Activated T-helper 17 cell treated with anti-CD3 and anti-CD28 coated beads, Interleukin-2, amount 50 U/mL, for 72 hours (primary cell): Measurements from ENCODE around the gene SEPTIN5. TPM values are rescaled to one million over a fixed set of nuclear protein-coding genes. Genes with fewer than 3 reads are reported as not detected.

Experiments used
- ATAC-seq: fragments of 150-1000 bp; cut with Tn5 transposase; replicated peaks from 2 replicates; pipeline ENCODE4 v1.10.0; 2021; ENCODE audit warnings: mild to moderate bottlenecking, moderate library complexity
- H3K27ac Mint-ChIP-seq: one replicate; pipeline ENCODE4 v1.8.0; 2022; ENCODE audit warnings: mixed read lengths
- H3K27me3 Mint-ChIP-seq: one replicate; pipeline ENCODE4 v1.8.0; 2022; ENCODE audit warnings: mixed read lengths
- H3K36me3 Mint-ChIP-seq: one replicate; pipeline ENCODE4 v1.8.0; 2022; ENCODE audit warnings: low read depth, mild to moderate bottlenecking, mixed read lengths
- H3K4me1 Mint-ChIP-seq: one replicate; pipeline ENCODE4 v1.8.0; 2022; ENCODE audit warnings: mixed read lengths
- H3K4me3 Mint-ChIP-seq: one replicate; pipeline ENCODE4 v1.8.0; 2022; ENCODE audit warnings: mild to moderate bottlenecking, mixed read lengths
- H3K9me3 Mint-ChIP-seq: one replicate; pipeline ENCODE4 v1.8.0; 2022; ENCODE audit warnings: mixed read lengths
- total RNA-seq, 2 donors: library from RNA; stranded (reverse); gene quantifications; one replicate each; pipeline ENCODE4 v1.2.3, GENCODE V29; 2022

The SEPTIN5 gene
- total RNA-seq, 2 donors from 2014 or later, result 0.41 to 0.42 TPM

- Mint-ChIP-seq H3K4me3 (no peak overlapping the region), H3K36me3 (no peaks in the 10 kb centered on the region), H3K27ac (no peak overlapping the region), H3K27me3 (peaks cover 8% of the 10 kb centered on the region), H3K4me1 (no peaks in the 10 kb centered on the region), H3K9me3 (no peaks in the 10 kb centered on the region)
- no peak for ATAC-seq
These were observed 34.8 kb downstream of the SEPTIN5 start for GRCh38 chr22:19748991-19749664.

- no peak for ATAC-seq
- Mint-ChIP-seq H3K27me3 (peaks cover 12% of the 10 kb centered on the region), H3K4me1 (no peaks in the 10 kb centered on the region), H3K36me3 (no peaks in the 10 kb centered on the region), H3K4me3 (no peak overlapping the region), H3K27ac (no peak overlapping the region), H3K9me3 (no peaks in the 10 kb centered on the region)
These were observed 35.6 kb downstream of the SEPTIN5 start for GRCh38 chr22:19749876-19750275.

GRCh38 chr22:19750507-19751490 lies 36.5 kb downstream of the SEPTIN5 start:
- no peaks in the 10 kb centered on the region for H3K4me1 Mint-ChIP-seq
- no peak for ATAC-seq
- H3K36me3 Mint-ChIP-seq, result no peaks in the 10 kb centered on the region
- no peak overlapping the region for H3K4me3 Mint-ChIP-seq
- no peak overlapping the region for H3K27ac Mint-ChIP-seq
- H3K27me3 Mint-ChIP-seq, result peaks cover 14% of the 10 kb centered on the region
- no peaks in the 10 kb centered on the region for H3K9me3 Mint-ChIP-seq

- Mint-ChIP-seq H3K4me3 (no peak overlapping the region), H3K27ac (no peak overlapping the region), H3K4me1 (no peaks in the 10 kb centered on the region), H3K9me3 (no peaks in the 10 kb centered on the region), H3K27me3 (peaks cover 20% of the 10 kb centered on the region), H3K36me3 (no peaks in the 10 kb centered on the region)
- ATAC-seq, result no peak
These were observed 37.4 kb downstream of the SEPTIN5 start for GRCh38 chr22:19751497-19752245.

GRCh38 chr22:19753090-19753842 lies 39.0 kb downstream of the SEPTIN5 start:
- H3K9me3 Mint-ChIP-seq, result no peaks in the 10 kb centered on the region
- no peak overlapping the region for H3K4me3 Mint-ChIP-seq
- H3K27ac Mint-ChIP-seq, result no peak overlapping the region
- peaks cover 31% of the 10 kb centered on the region for H3K27me3 Mint-ChIP-seq
- no peaks in the 10 kb centered on the region for H3K4me1 Mint-ChIP-seq
- no peak for ATAC-seq
- H3K36me3 Mint-ChIP-seq, result no peaks in the 10 kb centered on the region

- Mint-ChIP-seq H3K4me1 (no peaks in the 10 kb centered on the region), H3K36me3 (no peaks in the 10 kb centered on the region), H3K9me3 (no peaks in the 10 kb centered on the region), H3K27me3 (peaks cover 31% of the 10 kb centered on the region), H3K4me3 (no peak overlapping the region), H3K27ac (no peak overlapping the region)
- no peak for ATAC-seq
These were observed 39.8 kb downstream of the SEPTIN5 start for GRCh38 chr22:19753996-19754700.

- peaks cover 4% of the 10 kb centered on the region for H3K4me1 Mint-ChIP-seq
- peaks cover 35% of the 10 kb centered on the region for H3K27me3 Mint-ChIP-seq
- H3K9me3 Mint-ChIP-seq, result no peaks in the 10 kb centered on the region
- peaks cover 2% of the 10 kb centered on the region for H3K36me3 Mint-ChIP-seq
- no peak for ATAC-seq
- no peak overlapping the region for H3K27ac Mint-ChIP-seq
- H3K4me3 Mint-ChIP-seq, result no peak overlapping the region
These were observed 40.4 kb downstream of the SEPTIN5 start for GRCh38 chr22:19754701-19755144.

GRCh38 chr22:19755145-19755710 lies 40.9 kb downstream of the SEPTIN5 start:
- no peak for ATAC-seq
- Mint-ChIP-seq H3K27me3 (peaks cover 40% of the 10 kb centered on the region), H3K4me1 (peaks cover 9% of the 10 kb centered on the region), H3K36me3 (peaks cover 7% of the 10 kb centered on the region), H3K9me3 (no peaks in the 10 kb centered on the region), H3K27ac (no peak overlapping the region), H3K4me3 (no peak overlapping the region)

GRCh38 chr22:19755722-19756287 lies 41.5 kb downstream of the SEPTIN5 start:
- H3K9me3 Mint-ChIP-seq, result no peaks in the 10 kb centered on the region
- peak overlapping the region; percentile 49 for H3K4me3 Mint-ChIP-seq
- peaks cover 42% of the 10 kb centered on the region for H3K27me3 Mint-ChIP-seq
- peaks cover 12% of the 10 kb centered on the region for H3K4me1 Mint-ChIP-seq
- peaks cover 9% of the 10 kb centered on the region for H3K36me3 Mint-ChIP-seq
- H3K27ac Mint-ChIP-seq, result no peak overlapping the region
- no peak for ATAC-seq

GRCh38 chr22:19756288-19757128 lies 42.2 kb downstream of the SEPTIN5 start:
- ATAC-seq, result peak; percentile 64
- Mint-ChIP-seq H3K27me3 (peaks cover 43% of the 10 kb centered on the region), H3K4me1 (peaks cover 12% of the 10 kb centered on the region), H3K27ac (no peak overlapping the region), H3K9me3 (no peaks in the 10 kb centered on the region), H3K36me3 (peaks cover 9% of the 10 kb centered on the region), H3K4me3 (peak overlapping the region; percentile 49)

- no peak for ATAC-seq
- Mint-ChIP-seq H3K36me3 (peaks cover 9% of the 10 kb centered on the region), H3K27me3 (peaks cover 48% of the 10 kb centered on the region), H3K4me3 (peak overlapping the region; percentile 67), H3K9me3 (no peaks in the 10 kb centered on the region), H3K4me1 (peaks cover 12% of the 10 kb centered on the region), H3K27ac (no peak overlapping the region)
These were observed 43.1 kb downstream of the SEPTIN5 start for GRCh38 chr22:19757140-19757984.
